Suppressor macrophage (primary cell): ENCODE data around the gene DDR1.
"Not testable (repeated sequence)": the region's sequence is repeated elsewhere in the genome, so short reads cannot be mapped to it uniquely, and the experiment has no call there.

ENCODE experiments used
- DNase-seq, 4 experiments: peaks; one replicate each; pipeline ENCODE4 v3.0.0-alpha.2; 2020 to 2022

DDR1 gene

DNA sequence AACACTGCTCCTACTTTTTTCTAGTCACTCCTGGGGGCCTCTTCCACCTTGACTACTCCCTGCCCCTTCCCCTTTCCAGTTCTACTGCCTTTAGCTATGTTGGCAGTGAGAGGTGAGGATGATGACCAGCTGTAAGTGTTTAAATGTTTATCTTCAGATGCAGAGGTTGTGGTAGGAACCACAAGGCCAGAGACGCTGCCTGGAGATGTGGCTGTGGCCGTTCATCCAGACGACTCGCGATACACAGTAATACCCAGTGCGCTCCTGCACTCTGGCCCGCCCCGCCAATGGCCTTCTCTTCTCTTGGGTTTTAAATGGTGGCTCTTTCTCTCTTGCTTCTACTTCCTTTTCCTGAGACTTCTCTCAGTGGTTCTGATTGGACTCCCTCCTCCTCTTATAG is 34.4 kb downstream of the DDR1 start:
- DNase-seq: no peak

DNA sequence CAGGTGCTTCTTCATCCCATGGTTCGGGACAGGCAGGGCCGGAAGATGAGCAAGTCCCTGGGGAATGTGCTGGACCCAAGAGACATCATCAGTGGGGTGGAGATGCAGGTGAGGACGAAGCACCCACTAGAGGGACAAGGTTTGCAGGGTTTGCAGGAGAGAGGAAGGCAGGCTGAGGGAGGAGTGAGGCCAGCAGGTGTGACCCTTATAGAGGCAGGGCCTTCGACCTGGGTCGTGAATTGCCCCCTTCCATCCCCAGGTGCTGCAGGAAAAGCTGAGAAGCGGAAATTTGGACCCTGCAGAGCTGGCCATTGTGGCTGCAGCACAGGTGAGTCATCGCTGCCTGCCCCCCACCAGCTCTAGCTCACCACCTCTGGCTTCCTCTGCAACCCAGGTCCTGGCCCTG is 38.1 kb downstream of the DDR1 start:
- DNase-seq: no peak

DNA sequence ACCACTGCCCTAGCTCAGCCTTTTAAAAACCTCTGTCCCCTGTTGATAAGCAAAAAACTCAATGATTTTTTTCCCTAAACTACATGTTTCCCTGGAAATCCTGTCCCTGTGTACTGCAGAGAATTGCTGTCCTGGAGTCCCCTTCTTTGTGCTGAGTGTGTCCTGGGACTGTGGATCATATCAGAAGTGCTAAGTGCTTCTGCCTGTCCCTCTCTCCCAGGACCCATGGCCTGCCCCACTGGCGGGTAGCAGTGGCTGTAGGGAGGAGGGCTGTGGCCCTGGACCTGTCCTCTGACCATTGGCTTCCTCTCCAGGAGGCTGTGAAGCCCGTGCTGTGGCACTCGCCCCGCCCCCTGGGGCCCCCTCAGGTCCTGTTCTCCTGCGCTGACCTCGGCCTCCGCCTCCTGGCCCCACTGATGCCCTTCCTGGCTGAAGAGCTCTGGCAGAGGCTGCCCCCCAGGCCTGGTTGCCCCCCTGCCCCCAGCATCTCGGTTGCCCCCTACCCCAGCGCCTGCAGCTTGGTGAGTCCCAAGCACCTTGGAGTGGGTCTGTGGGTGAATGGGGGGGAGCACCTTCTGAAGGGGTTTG is 39.8 kb downstream of the DDR1 start:
- DNase-seq: not testable (repeated sequence)

DNA sequence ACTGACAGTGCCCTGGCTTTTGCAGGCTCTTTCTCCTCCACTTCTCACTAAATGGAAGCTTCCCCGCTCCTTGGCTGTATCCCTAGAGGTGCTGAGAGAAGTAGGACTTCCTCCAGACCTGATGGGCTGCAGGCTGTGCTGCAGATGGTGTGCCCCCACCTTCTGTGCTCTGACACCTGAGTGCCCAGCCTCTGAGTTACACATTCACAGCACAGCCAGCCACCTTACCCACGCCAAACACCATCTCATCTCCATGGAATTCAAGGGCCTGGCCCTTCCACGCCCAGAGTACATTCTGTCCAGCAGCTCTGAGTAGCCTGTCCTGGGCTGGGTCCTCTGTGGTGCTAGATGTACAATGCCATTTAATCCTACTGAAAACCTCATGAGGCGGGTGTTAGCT is 42.3 kb downstream of the DDR1 start:
- no peak for DNase-seq

DNA sequence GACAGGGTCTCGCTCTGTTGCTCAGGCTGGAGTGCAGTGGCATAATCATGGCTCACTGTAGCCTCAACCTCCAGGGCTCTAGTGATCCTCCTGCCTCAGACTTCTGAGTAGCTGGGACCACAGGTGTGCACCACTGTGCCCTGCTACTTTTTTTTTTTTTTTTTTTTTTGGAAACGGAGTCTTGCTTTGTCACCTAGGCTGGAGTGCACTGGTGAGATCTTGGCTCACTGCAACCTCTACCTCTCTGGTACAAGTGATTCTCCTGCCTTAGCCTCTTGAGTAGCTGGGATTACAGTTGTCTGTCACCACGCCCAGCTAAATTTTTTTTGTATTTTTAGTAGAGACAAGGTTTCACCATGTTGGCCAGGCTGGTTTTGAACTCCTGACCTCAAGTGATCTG is 42.8 kb downstream of the DDR1 start:
- DNase-seq: not testable (repeated sequence)

DNA sequence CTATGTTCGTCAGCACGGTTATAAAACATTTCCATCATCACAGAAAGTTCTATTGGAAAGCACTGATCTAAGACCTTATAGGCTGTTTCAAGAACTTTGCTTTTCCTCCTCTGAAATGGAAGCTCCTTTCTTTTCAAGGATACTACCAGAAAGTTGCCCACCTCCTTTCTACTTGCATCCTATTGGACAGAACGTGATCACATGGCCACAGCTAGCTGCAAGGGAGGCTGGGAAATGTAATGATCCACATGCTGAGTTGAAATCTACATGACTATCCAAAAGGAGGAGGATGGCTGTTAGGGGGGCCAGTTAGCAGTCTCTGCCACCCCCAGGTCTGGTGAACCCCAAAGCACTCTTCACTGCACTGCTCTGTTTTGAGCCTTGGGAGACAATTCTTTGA is 44.4 kb downstream of the DDR1 start:
- no peak for DNase-seq

DNA sequence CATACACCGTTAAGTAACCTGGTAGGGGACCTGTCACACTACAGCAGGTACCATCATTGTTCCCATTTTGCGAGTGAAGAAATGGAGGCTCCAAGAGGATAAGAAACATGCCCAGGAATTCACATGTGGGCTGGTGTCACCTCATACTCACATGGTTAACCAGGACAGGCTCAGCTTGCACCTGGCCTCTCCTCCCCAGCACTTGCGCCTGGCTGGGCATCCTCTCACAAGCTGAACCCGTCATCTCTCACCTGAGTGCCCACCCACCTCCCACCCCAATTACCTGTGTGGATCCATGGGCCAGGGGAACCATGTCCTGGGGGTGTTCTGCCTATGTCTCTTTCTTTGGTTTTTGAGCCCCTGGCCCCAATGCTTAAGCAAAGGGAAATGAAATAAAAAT is 46.2 kb downstream of the DDR1 start:
- no peak for DNase-seq

DNA sequence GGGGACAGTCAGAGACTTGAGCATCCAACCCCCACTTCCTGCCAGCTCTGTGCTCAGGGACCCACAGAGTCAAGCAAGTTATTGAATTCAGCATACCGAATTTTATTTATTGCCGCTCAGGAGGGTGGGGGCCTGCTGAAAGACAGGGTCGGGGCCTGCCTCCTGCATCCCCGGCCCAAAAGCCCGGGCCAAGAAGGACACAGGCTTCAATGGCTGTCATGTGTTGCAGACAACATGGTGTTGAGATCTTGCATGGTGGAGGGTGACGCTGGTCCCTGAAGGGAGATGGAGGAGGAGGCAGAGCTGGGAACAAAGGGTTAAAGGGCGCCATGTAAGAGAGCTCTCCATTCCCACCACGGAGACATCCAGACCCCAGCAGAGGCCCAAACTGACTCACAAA is 47.0 kb downstream of the DDR1 start:
- DNase-seq: no peak

DNA sequence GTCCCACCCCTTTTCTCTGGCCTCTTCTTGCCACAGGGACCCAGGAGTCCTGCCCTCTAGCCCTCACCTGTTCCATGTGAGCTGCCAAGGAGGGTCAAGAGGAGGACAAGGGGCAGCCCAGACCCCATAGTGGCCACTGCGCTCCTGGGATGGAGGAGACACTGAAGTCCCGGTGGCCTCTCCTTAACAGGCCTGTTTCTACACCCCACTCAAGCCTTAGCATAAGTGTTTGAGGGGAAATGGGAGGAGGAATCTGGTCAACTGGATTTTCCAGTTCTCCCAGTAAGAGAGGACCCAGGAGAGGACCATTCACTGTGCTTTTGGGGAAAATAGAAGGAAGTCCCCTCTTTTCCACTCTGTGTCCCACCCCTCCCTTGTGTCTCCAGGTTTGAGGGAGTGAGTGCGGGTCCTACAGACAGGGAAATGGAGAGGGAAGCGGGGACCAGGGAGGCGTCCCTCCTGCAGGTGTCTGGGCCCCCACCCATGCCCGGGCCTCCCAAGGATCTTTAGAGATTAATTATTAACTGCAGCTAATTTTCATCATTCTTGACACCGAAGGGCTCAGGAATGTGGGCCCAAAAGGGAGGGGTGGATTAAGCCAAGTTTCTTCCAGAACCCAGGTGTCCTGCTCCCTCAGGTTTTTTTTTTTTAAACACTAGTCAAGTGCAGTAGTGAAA is 47.8 kb downstream of the DDR1 start, which contains the start of gene SFTA2:
TSS of gene SFTA2 (minus strand) at position 202 of the 677 bp plus-strand sequence. CDS start at position 128, 74 bp downstream.
- no peak for DNase-seq

DNA sequence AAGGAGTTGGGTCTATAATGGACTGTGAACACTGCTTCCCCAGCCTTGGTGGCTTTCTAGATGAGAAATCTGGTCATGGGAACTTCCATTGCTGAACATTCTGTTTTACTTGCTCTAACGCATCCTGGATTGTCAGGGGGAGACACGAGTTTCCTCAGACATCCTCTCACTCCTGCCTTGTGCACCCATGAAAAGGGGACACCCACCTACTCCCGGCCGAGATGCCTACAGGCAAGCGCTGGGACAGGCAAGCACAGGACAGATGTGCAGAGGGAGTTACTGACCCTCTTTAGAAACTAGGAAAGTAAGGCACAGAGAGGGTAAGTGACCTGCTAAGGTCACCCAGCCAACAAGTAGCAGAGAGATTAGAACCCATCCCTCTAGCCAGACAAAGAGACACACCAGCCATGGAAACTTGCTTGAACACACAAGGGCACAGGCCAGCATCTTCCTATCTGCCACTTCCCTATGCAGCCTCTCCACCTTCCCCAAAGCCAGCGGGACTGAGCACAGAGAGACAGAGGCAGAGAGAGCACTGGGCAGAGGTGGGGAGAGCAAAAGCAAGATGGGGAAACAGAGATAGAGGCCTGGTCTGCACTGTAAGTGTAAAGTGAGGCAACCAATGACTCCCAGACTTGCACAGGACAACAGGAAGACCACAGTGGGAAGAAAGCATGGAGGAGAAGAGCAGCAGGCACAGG is 48.5 kb downstream of the DDR1 start:
- DNase-seq: peak in 1 of 4 experiments; percentile 11

DNA sequence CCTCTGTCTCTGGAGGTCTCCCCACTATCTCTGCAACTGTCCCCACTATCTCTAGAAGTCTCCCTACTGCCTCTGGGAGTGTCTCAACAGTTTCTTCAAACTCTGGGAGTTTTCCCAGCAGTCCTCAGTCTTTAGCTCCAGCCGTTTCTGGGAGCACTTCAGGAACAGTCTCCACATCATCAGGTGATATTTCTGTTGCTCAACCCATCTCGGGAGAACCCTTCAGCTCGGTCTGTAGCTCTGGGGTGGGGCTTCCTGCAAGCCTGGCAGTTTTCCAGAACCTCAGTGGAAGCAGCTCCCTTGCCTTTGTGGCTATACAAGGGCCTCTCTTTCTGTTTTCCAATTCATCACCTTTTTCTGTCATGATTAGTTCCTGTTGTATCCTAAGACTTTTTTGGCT is 50.7 kb downstream of the DDR1 start:
- DNase-seq: no peak

DNA sequence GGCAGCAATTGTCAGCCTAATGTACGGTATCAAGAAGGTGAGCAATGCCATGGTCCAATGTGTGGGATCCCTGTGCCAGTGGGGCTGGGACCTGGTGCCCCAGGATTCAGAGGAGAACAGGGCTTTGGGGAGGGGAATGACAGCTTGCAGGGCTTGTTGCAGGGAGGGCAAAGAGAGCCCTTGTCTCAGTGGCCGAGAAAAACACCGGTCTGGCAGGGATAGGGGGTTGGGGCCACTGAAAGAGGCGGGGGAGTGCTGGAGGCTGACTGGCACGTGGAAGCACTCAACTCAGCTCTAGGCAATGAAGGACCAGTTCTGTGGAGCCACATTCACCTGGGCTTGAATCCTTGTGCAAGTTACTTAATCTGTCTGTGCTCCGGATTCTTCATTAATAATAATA is 52.9 kb downstream of the DDR1 start:
- DNase-seq: no peak

DNA sequence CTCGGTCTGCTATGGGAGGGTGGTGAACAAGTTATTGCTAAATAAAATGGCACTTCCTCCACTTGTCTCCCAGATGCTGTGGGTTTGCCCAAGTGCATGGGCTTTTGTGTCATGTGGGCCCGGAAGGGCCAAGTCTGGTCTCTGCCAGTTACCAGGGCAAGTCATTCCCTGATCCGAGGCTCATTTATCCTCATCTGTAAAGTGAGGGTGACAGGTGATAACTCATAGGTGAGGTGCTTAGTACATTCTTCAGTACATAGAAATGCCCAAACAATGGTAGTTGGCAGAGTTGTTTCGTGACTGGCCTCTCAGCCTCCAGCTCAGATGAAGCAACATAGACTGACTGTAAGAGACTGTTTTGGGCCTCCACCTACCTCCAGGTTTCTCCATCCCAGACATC is 54.4 kb downstream of the DDR1 start:
- DNase-seq: no peak

DNA sequence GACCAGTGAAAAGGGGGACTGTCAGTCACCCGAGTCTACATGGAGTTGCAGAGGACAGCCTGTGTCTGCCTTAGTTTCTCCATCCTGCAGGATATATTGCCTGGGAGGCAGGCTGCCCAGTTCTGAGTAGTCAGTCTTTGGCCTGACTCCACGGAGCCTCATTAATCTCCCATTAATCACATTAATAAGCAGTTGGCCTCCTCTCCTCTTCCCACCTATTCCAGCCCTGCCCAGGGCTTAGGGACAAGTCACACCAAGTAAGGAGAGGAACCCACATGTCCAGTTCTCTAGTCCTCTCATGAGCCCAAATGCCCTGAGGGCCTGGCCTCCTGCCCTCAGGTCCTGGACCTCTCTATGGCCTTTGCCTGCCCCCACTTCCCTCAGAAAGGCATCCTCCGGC is 55.2 kb downstream of the DDR1 start:
- no peak for DNase-seq

DNA sequence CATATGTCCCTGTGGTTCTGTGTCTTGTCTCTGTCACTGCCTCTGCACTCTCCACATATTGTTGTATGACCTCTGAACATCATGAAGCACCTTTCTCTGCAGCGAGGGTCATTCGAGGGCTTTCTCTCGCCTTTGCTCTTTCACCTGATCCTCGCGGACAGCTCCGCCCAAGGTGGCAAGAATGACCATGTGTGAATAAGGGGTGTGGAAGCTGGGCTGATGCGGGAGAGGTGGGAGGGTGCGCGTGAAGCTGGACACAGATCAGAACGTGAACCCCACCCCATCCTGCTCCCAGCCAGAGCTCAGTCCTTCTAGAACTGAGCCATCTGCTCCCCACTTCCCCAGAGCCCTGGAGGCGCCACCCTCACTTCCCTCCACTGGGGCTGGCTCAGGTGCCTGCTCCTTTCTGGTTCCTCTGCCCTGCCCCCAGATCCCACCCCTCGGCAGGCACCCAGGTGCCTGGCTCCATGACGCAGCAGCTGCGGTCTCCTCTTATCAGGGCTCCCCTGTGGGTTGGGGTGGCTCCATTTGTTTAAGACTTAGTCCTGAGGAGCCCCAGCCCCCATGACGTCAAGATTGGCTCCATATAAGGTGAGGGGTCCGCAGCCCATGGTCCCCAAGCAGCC is 56.2 kb downstream of the DDR1 start, which contains the start of gene MUCL3:
TSS of gene MUCL3 (plus strand) at position 613 of the 626 bp plus-strand sequence. CDS start 27 bp downstream, outside the sequence.
- no peak for DNase-seq

DNA sequence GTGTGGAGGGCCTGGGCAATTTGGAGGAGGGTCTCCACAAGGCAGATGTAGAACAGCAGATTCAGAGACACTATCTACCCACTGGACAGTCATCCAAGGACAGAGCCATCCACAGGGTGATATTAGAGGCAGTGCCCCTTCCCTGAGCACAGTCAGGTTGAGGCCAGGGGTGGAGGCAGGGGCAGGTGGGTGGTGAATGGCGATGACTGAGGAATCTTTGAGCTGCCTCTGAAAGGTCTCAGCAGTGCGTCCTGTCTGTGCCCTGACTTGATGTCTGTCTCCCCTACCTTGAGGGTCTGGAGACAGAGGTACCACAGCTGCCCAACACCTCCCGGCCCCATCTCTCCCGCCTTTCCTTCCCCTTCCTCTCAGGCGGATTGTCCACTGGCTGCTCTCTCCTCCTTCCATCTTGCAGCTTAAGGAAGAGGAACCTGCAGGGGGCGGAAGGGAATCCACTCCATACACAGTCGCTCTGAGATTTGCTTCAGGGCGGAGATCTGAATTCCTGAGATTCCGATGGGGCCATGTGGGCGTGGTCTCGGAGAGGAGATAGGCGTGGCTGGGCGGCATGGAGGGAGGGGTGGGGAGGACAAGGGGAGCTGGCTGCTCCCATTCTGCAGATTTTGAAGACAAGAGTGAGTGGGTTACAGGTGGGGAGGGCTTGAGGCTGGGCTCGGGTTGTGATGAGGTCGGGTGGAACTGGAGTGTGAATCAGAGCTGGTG is 58.2 kb downstream of the DDR1 start:
- DNase-seq: peak; percentile 46 to 74 (median 64)

DNA sequence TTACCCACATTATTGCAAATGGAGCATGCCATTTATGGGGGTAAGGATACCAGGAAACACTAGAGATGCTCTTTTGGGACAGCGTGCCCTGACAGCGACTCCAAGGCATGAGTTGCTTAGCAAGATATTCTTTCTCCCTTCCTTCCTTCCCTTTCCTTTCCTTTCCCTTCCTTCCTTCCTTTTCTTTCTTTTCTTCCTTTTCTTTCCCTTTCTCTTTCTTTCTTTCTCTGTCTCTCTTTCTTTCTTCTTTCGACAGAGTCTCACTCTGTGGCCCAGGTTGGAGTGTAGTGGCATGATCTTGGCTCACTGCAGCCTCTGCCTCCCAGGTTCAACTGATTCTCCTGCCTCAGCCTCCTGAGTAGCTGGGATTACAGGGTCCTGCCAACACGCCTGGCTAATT is 59.7 kb downstream of the DDR1 start:
- DNase-seq: no peak

DNA sequence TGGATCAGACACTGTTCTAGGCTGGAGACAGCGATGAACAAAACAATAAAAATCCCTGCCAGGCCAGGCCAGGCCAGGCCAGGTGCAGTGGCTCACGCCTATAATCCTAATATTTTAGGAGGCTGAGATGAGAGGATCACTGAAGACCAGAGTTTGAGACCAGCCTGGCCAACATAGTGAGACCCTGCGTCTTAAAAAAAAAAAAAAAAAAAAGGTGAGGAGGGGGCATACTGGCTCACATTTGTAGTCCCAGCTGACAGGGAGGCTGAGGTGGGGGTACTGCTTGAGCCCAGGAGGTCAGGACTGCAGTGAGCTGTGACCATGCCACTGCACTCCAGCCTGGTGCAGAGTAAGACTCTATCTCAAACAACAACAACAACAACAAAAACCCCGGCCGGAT is 61.0 kb downstream of the DDR1 start:
- no peak for DNase-seq

DNA sequence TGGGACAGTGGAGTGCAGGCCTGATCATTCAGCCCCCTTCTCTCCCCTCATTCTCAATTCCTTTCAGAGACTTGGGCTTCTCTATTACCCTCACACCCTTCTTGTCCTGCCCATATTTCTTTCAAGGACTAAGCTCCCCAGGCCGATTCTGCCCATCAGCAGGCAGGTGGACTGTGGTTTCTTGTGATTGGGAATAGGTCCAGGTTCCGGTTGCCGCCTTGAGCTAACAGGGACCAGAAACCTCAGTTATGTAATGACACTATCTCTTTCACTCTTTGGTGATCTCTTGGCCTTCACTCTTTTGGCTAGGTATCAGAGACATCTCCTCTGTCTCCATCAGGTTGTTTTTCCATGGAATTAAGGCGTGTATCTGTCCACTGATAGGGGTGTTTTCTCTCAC is 62.9 kb downstream of the DDR1 start:
- DNase-seq: no peak

DNA sequence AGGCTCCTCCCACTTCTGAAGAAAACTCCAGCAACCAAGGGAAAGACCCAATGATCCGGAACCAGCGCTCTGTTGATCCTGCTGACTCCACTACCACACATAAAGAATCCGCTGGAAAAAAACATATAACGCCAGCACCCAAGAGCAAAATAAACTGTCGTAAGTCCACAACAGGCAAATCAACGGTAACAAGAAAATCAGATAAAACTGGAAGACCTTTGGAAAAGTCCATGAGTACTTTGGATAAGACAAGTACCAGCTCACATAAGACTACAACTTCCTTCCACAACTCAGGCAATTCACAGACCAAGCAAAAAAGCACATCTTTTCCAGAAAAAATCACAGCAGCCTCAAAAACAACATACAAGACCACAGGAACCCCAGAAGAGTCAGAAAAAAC is 64.5 kb downstream of the DDR1 start:
- no peak for DNase-seq
